PC-9 (cell line): ENCODE results near the gene SLC15A1.

Experiments used
- EZH2 ChIP-seq: fragments of 200-600 bp; sonication (generic); IDR thresholded peaks from 2 replicates; pipeline ENCODE4 v1.8.0; 2017; ENCODE audit warnings: antibody characterized with exemption, low read depth
- TF ChIP-seq, protein P1 (sequence below): fragments of 200-600 bp; sonication (generic); conservative IDR thresholded peaks from 2 replicates; pipeline ENCODE4 v1.6.1; 2017; ENCODE audit warnings: mixed run types, antibody characterized with exemption, mild to moderate bottlenecking, moderate library complexity

DNA sequence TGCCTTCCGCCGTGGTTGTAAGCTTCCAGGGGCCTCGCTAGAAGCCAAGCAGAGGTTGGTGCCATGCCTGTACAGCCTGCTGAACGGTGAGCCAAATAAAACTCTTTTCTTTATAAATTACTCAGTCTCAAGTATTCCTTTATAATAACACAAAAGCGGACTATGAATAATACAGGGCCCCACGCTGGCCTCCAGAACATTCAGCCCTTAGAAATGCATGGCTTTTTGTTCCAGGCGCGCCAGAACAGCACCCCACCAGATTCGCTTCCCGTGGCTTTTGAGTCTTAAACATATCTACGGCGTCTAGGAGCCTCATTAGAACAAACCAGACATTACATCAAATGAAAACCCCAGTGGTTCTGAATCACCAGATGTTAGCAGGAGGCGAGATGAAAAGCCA is 75.1 kb downstream of the SLC15A1 start:
- TF ChIP-seq, protein P1, sequence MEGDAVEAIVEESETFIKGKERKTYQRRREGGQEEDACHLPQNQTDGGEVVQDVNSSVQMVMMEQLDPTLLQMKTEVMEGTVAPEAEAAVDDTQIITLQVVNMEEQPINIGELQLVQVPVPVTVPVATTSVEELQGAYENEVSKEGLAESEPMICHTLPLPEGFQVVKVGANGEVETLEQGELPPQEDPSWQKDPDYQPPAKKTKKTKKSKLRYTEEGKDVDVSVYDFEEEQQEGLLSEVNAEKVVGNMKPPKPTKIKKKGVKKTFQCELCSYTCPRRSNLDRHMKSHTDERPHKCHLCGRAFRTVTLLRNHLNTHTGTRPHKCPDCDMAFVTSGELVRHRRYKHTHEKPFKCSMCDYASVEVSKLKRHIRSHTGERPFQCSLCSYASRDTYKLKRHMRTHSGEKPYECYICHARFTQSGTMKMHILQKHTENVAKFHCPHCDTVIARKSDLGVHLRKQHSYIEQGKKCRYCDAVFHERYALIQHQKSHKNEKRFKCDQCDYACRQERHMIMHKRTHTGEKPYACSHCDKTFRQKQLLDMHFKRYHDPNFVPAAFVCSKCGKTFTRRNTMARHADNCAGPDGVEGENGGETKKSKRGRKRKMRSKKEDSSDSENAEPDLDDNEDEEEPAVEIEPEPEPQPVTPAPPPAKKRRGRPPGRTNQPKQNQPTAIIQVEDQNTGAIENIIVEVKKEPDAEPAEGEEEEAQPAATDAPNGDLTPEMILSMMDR: no peak
- no peak for TF ChIP-seq EZH2
